ENCODE measurements around the gene CHIT1. TPM values are rescaled to one million over a fixed set of nuclear protein-coding genes. Genes with fewer than 3 reads are reported as not detected.

Gene CHIT1
- total and polyA plus RNA-seq, 8 donors = 0.05 to 0.18 TPM; not detected in 6

DNA sequence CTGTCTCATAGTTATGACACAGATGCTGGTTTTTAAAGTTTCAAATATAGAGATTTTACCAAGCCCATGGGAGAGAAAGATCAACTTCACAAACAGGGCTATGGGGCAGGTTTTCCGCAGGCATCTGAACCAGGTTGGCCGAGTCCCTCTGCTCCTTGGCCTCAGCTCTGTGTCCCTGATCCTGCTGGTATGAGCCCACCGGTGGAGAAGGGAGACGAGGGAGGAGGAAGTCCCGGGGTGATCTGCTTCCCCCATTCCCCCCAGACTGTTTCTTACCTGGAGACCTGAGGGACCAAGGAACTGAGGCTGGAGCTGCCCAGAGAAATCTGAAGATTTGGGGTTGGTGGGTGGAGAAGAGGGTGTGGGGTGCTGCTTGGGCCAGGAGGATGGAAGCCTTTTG lies 46.9 kb upstream of the CHIT1 start:
- intact Hi-C loops (cut with DNase I; ENCODE audit: low total_unique reads) = no loop called here
- Histone ChIP-seq H3K4me1 (peaks cover 54 to 79% (median 69%) of the 10 kb centered on the region in 4 donors), H3K4me3 (no peak overlapping the region), H3K27me3 (no peaks in the 10 kb centered on the region), H3K9me3 (no peaks in the 10 kb centered on the region), H3K27ac (peak overlapping the region in 4 of 5 donors; percentile 84 to 93 (median 86)), H3K36me3 (no peaks in the 10 kb centered on the region)
- no peak for DNase-seq
- no peak for TF ChIP-seq POLR2A (IDR thresholded peaks at IDR 0.05)
- TF ChIP-seq, protein P1, sequence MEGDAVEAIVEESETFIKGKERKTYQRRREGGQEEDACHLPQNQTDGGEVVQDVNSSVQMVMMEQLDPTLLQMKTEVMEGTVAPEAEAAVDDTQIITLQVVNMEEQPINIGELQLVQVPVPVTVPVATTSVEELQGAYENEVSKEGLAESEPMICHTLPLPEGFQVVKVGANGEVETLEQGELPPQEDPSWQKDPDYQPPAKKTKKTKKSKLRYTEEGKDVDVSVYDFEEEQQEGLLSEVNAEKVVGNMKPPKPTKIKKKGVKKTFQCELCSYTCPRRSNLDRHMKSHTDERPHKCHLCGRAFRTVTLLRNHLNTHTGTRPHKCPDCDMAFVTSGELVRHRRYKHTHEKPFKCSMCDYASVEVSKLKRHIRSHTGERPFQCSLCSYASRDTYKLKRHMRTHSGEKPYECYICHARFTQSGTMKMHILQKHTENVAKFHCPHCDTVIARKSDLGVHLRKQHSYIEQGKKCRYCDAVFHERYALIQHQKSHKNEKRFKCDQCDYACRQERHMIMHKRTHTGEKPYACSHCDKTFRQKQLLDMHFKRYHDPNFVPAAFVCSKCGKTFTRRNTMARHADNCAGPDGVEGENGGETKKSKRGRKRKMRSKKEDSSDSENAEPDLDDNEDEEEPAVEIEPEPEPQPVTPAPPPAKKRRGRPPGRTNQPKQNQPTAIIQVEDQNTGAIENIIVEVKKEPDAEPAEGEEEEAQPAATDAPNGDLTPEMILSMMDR (IDR thresholded peaks at IDR 0.05) = no peak
- no peak for TF ChIP-seq POLR2AphosphoS5 (IDR thresholded peaks at IDR 0.05)
- TF ChIP-seq EP300 (IDR thresholded peaks at IDR 0.05) = no peak
- WGBS, 5 donors = 84 to 100% (median 94%) methylated on average over 2 to 5 of the region's 5 CpGs

DNA sequence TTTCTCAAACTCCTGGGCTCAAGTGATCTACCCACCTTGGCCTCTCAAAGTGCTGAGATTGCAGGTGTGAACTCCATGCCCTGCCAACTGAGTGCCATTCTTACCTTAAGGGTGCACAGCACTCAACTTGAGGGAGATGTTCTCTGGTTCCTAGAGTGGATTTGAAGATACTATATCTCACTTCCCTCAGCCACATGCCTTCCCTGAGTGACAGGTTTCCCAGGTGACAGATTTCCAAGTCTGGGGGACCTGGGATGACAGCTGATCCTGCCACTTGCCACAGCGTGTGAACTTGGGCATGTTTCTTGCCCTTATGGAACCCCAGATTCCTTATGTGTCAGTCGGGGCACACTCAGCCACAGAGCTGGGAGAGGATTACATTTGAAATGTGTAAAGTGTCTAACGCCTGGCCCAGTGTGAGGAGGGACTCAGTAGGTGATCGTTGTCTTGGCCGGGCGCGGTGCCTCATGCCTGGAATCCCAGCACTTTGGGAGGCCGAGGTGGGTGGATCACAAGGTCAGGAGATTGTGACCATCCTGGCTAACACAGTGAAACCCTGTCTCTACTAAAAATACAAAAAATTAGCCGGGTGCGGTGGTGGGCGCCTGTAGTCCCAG lies 46.3 kb upstream of the CHIT1 start:
- H3K4me3 ChIP-seq = no peak overlapping the region
- WGBS, 5 donors = 91 to 96% (median 95%) methylated on average over 10 to 11 of the region's 11 CpGs
- TF ChIP-seq POLR2AphosphoS5 (IDR thresholded peaks at IDR 0.05) = no peak
- TF ChIP-seq, protein P1 (IDR thresholded peaks at IDR 0.05) = no peak
- no peak for TF ChIP-seq POLR2A (IDR thresholded peaks at IDR 0.05)
- TF ChIP-seq EP300 (IDR thresholded peaks at IDR 0.05) = no peak
- peaks cover 47 to 79% (median 66%) of the 10 kb centered on the region in 4 donors for H3K4me1 ChIP-seq
- H3K36me3 ChIP-seq = no peaks in the 10 kb centered on the region
- DNase-seq = no peak
- H3K9me3 ChIP-seq = no peaks in the 10 kb centered on the region
- H3K27me3 ChIP-seq = no peaks in the 10 kb centered on the region
- intact Hi-C loops (cut with DNase I; ENCODE audit: low total_unique reads) = no loop called here
- H3K27ac ChIP-seq = peak overlapping the region in 4 of 5 donors; percentile 84 to 93 (median 88)

DNA sequence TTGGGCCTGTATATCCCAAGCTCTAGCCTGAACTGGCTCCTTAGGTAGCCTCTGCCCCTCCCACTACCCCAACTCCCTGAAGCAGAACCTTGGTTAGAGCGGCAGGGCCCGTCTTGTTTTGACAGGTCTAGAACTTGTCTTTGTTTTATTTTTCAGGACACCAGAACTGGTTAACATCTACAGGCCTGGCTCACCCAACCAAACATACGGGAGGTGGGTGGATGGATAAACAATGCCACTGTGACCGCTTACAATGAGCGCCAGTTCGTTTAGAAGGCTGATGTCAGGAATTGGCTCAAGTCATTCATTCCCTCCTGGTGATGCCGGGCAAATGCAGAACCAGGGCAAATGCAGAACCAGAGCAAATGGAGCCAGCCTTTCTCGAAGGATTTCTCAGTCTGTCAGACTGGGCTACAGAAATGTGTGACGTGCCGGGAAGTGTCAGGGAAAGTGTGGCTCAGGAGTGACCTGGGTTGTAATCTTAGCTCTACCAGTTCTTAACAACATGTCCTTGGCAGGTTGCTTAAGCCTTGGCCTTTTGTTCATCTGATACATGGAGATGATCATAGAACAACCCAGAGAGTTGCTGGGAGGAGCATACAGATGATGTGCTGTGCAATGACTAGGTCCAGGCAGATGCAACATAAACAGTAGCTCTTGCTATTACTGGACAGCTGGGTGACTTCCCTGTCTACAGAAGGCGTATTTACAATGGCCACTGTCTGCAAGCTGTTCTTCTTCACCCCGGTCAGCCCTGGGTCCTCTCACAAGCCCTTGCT lies 45.3 kb upstream of the CHIT1 start:
- Histone ChIP-seq H3K27ac (peak overlapping the region; percentile 39 to 93 (median 87)), H3K4me3 (no peak overlapping the region), H3K9me3 (no peaks in the 10 kb centered on the region), H3K4me1 (peaks cover 44 to 78% (median 63%) of the 10 kb centered on the region in 4 donors), H3K27me3 (no peaks in the 10 kb centered on the region), H3K36me3 (no peaks in the 10 kb centered on the region)
- DNase-seq = no peak
- peak; percentile 97 for TF ChIP-seq EP300 (IDR thresholded peaks at IDR 0.05)
- TF ChIP-seq POLR2AphosphoS5 (IDR thresholded peaks at IDR 0.05) = peak; percentile 66 to 91 (median 91)
- TF ChIP-seq, protein P1 (IDR thresholded peaks at IDR 0.05) = no peak
- intact Hi-C loops (cut with DNase I; ENCODE audit: low total_unique reads) = no loop called here
- WGBS, 5 donors = 44 to 64% (median 51%) methylated on average over 12 of the region's 12 CpGs

DNA sequence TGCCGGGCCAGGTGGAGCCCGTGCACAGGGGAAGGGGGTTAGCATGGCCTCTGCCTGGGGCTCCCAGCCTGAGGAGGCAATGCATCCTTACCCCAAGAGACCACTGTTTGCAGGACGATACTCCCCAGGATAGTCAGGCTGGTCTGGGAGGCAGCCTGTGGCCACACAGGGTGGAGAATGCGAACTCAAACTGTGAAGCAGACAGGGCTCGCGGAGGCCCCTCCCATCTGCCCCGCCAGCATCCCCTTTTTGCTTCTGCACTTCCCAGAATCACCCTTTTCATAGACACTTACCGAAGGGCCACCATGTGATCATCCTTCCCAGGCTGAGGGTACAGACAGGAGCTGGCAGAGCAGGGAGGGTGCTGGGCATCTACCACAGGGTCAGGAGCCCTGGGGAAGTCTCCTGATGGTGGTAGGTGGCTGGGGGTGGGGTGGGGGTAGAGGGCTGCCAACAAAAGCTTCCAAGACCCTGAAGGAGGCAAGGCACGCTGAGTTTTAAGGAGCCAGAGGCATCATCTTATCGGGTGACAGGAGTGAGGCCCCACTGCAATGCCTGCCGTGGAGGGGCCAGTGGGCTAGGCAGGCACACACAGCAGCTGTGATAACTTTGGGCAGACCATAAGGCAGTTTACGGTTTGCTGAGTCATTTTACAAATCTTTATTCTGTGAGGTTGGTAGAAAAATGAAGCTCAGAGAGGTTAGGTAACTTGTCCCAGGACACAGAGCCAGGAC lies 44.6 kb upstream of the CHIT1 start:
- TF ChIP-seq POLR2AphosphoS5 (IDR thresholded peaks at IDR 0.05) (no peak), EP300 (IDR thresholded peaks at IDR 0.05) (no peak), POLR2A (IDR thresholded peaks at IDR 0.05) (no peak)
- TF ChIP-seq, protein P1 (IDR thresholded peaks at IDR 0.05) = no peak
- H3K4me1 ChIP-seq = peaks cover 39 to 71% (median 59%) of the 10 kb centered on the region in 4 donors
- peak overlapping the region in 3 of 4 donors; percentile 24 to 37 (median 27) for H3K4me3 ChIP-seq
- H3K27ac ChIP-seq = peak overlapping the region; percentile 77 to 93 (median 87)
- intact Hi-C loops (cut with DNase I; ENCODE audit: low total_unique reads) = loop anchor here (2.0 kb wide), 1 partner anchor 65 kb away; no protein-coding TSS in a partner anchor
- H3K27me3 ChIP-seq = no peaks in the 10 kb centered on the region
- DNase-seq = peak in 1 of 2 donors; percentile 54
- H3K9me3 ChIP-seq = no peaks in the 10 kb centered on the region
- no peaks in the 10 kb centered on the region for H3K36me3 ChIP-seq
- WGBS, 5 donors = 54 to 74% (median 72%) methylated on average over 8 to 12 of the region's 12 CpGs
